ENCODE measurements around the gene FAM228A. TPM values are rescaled to one million over a fixed set of nuclear protein-coding genes. Genes with fewer than 3 reads are reported as not detected.

FAM228A gene
- total and polyA plus RNA-seq, 2 of the 4 experiments (the other 2 are of a cell fraction): not detected

GRCh38 chr2:24169023-24169422 lies 5.8 kb upstream of the FAM228A start:
- Histone ChIP-seq H2AFZ (replicated peaks; ENCODE audit: low read length, poor library complexity) (no peak overlapping the region), H3K36me3 (ENCODE audit: control insufficient read depth, insufficient read depth, low read length) (no peaks in the 10 kb centered on the region), H3K14ac (replicated peaks; ENCODE audit: low read depth, low read length) (no peak overlapping the region), H3K27me3 (ENCODE audit: control insufficient read depth, insufficient read depth, low read length) (no peaks in the 10 kb centered on the region; the same call in 1 of the 2 replicates), H3K56ac (ENCODE audit: extremely low read depth, insufficient read depth, low read length) (no peak overlapping the region), H2BK5ac (ENCODE audit: low read depth, low read length, poor library complexity, severe bottlenecking) (no peak overlapping the region), H3K4me2 (ENCODE audit: low read depth, low read length) (no peak overlapping the region), H3K9me3 (ENCODE audit: control insufficient read depth, insufficient read depth, low read length) (no peaks in the 10 kb centered on the region), H4K20me1 (ENCODE audit: insufficient read depth, low read length) (no peaks in the 10 kb centered on the region), H3K4me3 (ENCODE audit: insufficient read depth, low read depth, low read length) (no peak overlapping the region), H3K27ac (ENCODE audit: insufficient read depth, low read length) (no peak overlapping the region), H3K23ac (ENCODE audit: low read depth, low read length) (no peak overlapping the region), H4K8ac (ENCODE audit: low read depth in 2 of 2, low read length in 2 of 2) (no peak overlapping the region), H3K4me1 (ENCODE audit: control insufficient read depth, insufficient read depth, low read length) (no peaks in the 10 kb centered on the region), H4K5ac (ENCODE audit: low read depth, low read length) (no peak overlapping the region), H2AK9ac (replicated peaks; ENCODE audit: low read depth, low read length, poor library complexity) (no peak overlapping the region), H2BK15ac (ENCODE audit: low read depth, low read length) (no peak overlapping the region), H3K9ac (ENCODE audit: low read depth, low read length) (no peak overlapping the region), H3K9me1 (ENCODE audit: insufficient read depth, low read length) (no peaks in the 10 kb centered on the region), H2AK5ac (ENCODE audit: low read depth, low read length) (no peak overlapping the region), H2BK20ac (ENCODE audit: low read depth, low read length) (no peak overlapping the region), H2BK120ac (ENCODE audit: low read depth, low read length) (no peak overlapping the region), H4K91ac (ENCODE audit: insufficient read depth, low read depth, low read length) (no peak overlapping the region), H3K4ac (ENCODE audit: low read depth, low read length) (no peak overlapping the region), H3K18ac (ENCODE audit: low read depth, low read length) (no peak overlapping the region), H3K79me1 (ENCODE audit: low read depth in 1 of 2, low read length in 2 of 2) (no peaks in the 10 kb centered on the region)
- CTCF ChIA-PET: interaction anchor here (1.0 kb wide), 1 partner anchor 244 kb away, joined by 3 read pairs; no protein-coding TSS in a partner anchor
- no peak for DNase-seq
- 100% methylated on average over 2 of the region's 5 CpGs; no CpG with 5 or more reads in 1 of the 2 experiments for WGBS, 2 experiments (ENCODE audit: extremely low coverage in 2 of 2, insufficient read length in 1 of 2)
- intact Hi-C loops (cut with micrococcal nuclease): no loop called here
- no TSS peak for BruUV-seq (replicated peaks)
- POLR2A ChIA-PET (ENCODE audit: unreplicated experiment): no interaction called here
- TF ChIP-seq POLR2A (IDR thresholded peaks at IDR 0.05; ENCODE audit: low read depth, low read length): no peak
- no peak for TF ChIP-seq CEBPB (IDR thresholded peaks at IDR 0.05; ENCODE audit: low read depth, low read length)
- no peak for TF ChIP-seq RCOR1 (IDR thresholded peaks at IDR 0.05; ENCODE audit: insufficient replicate concordance, low read length)
- TF ChIP-seq RFX5 (IDR thresholded peaks at IDR 0.05; ENCODE audit: low read depth, low read length): no peak
- no peak for TF ChIP-seq MXI1 (IDR thresholded peaks at IDR 0.05; ENCODE audit: borderline replicate concordance, low read depth, low read length)
- no peak for TF ChIP-seq SMC3 (IDR thresholded peaks at IDR 0.05; ENCODE audit: low read depth, low read length)
- no peak for TF ChIP-seq MAZ (IDR thresholded peaks at IDR 0.05; ENCODE audit: borderline replicate concordance, low read depth, low read length)
- TF ChIP-seq MAFK (IDR thresholded peaks at IDR 0.05; ENCODE audit: low read depth, low read length): no peak
- TF ChIP-seq FOS (IDR thresholded peaks at IDR 0.05; ENCODE audit: low read depth, low read length): no peak
- TF ChIP-seq CHD1 (IDR thresholded peaks at IDR 0.05; ENCODE audit: low read depth, low read length): no peak
- no peak for TF ChIP-seq NFE2L2 (IDR thresholded peaks at IDR 0.05; ENCODE audit: low read depth, low read length)
- no peak for TF ChIP-seq RAD21 (IDR thresholded peaks at IDR 0.05; ENCODE audit: low read length)
- no peak for TF ChIP-seq ELK1 (IDR thresholded peaks at IDR 0.05; ENCODE audit: borderline replicate concordance, low read depth, low read length)
- TF ChIP-seq CTCF (conservative IDR thresholded peaks at IDR 0.05; ENCODE audit: low read depth, low read length): no peak
- TF ChIP-seq BHLHE40 (IDR thresholded peaks at IDR 0.05; ENCODE audit: low read depth, low read length): no peak
- in situ Hi-C loops (cut with MboI; ENCODE audit: low sequenced_read_pairs): no loop called here
- no peak for ATAC-seq (ENCODE audit: low read depth)
- dilution Hi-C loops (cut with HindIII; ENCODE audit: low sequenced_read_pairs, unreplicated experiment): no loop called here
